ENCODE results near the gene LRBA.
"Not testable (repeated sequence)": the region's sequence is repeated elsewhere in the genome, so short reads cannot be mapped to it uniquely, and the experiment has no call there.

LRBA gene

DNA sequence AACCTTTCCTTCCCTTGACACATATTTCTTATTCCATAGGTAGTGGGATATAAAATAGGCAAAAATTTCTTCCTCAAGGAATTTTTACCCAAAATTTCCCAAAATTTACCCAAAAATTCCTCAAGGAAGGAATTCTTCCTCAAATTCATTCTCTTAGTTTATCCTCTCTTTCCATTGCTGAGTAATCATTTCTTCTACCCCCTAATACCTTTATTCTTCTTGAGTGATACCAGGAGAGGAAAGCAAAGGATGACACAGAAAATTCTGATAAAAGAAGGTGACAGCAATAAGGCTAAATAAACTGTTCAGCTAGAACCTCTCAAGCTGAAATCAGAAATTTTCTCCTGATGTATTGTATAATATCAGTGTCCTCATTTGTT, 624.6 kb downstream of the LRBA start:
- DNase-seq, result no peak

DNA sequence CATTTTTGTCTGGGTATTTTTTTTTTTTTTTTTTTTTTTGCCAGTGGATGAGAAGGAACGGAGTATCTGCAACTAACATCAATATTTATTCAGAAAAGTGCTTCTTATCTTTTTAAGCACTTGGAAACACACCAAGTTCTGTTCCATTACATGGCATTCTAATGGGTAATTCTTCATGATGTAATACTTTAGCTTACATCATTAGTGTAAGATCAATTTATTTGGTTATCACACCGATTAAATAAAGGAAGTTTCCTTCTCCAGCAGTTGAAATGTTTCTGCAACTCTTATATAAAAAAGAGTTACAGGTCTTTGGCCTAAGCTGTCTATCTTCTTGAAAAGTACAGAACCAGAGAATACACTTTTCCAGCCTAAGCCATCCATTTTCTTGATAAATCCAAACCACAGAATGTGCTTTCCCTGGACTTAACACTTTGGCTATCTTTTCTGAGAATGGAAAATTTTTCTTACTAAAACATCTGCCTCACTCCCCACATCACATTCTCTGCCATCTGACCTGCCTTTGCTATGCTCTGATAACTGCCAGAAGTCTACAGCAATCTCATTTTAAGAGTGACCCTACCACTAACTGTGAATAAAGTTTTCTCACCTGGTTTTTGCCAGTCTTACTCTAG, 625.1 kb downstream of the LRBA start:
- DNase-seq, result no peak

DNA sequence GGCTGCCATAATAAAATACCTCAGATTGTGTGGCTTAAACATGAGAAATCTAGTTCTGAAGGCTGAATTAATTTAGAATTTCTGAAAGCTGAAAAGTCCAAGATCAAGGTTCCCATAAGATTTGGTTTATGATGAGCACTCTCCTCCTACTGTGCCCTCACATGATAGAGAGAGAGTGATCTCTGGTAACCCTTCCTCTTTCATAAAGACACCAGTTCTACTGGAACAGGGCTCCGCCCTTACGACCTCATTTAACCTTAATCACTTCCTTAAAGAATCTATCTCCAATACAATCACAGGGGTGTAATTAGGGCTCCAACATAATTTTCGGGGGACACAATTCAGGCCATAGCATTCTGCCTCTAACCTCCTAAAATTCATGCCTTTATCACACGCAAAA, 627.1 kb downstream of the LRBA start:
- no peak for DNase-seq

DNA sequence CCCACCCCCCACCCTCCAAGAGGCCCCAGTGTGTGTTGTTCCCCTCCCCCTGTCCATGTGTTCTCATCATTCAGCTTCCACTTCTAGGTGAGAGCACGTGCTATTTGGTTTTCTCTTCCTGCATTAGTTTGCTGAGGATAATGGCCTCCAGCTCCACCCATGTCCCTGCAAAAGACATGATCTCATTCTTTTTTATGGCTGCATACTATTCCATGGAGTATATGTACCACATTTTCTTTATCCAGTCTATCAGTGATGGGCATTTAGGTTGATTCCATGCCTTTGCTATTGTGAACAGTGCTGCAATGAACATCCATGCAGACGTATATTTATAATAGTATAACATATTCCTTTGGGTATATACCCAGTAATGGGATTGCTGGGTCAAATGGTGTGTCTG, 628.7 kb downstream of the LRBA start:
- DNase-seq, result not testable (repeated sequence)

DNA sequence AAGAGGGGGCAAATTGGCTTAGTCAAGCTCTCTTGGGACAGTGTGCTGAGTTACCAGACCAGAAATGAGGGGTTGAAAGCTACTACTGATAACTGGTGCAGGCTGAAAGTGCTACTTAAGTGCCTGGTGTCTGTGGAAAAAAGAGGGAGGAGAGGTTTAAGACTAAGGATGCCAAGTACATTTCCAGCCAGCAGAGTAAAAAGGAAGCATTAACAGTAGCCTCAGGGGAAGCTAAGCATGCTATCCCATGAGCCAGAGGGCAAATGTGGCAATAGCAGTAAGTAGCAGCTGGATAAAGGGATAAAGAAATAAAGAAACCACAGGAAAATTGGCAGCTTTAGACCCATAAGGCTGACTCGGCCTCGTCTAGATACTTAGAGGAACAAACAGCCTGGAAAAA, 629.5 kb downstream of the LRBA start:
- DNase-seq, result no peak

DNA sequence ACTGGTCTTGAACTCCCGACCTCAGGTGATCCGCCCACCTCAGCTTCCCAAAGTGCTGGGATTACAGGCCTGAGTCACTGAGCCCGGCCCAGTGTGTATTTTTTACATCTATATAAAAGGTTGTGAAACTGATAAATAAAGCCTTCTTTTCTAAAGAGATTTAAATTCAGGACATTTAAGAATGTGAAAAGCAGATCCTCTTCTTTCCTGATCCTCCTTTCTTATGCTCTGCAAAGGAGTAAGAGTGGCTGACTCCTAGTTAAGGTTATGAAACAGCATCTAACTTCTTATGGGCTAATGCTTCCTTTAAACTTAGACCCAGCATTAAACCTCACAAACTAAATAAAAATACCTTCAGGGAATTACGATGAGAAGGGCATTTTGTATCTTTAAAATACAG, 630.8 kb downstream of the LRBA start:
- DNase-seq, result no peak

DNA sequence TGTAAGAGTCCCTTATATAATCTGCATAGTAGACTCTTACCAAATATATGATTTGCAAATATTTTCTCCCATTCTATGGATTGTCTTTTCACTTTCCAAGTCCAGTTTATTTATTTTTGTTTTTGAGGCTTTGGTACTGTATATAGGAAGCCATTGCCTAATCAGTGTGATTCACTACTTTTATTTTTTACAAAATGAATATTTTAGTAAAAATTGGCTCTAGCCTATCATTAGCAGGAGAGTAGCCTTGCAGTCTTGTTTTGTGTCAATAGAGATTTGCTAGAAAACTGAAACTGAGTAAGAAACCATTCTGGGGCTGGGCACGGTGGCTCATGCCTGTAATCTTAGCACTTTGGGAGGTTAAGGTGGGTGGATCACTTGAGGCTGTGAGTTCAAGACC, 633.1 kb downstream of the LRBA start:
- DNase-seq, result no peak

DNA sequence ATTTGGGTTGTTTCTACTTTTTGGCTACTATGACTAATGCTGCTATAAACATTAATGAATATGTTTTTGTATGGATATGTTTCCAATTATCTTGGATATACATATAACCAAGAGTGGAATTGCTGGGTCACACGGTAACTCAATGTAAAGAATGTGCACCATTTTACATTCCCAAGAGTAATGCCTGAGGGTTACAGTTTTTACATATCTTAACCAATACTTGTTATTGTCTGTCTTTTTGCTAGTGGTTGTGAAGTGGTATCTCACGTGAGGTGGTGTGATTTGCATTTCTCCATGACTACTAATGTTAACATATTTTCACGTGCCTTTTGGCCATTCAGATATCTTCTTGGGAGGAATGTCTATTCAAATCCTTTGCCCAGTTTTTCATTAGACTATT, 633.5 kb downstream of the LRBA start:
- no peak for DNase-seq

DNA sequence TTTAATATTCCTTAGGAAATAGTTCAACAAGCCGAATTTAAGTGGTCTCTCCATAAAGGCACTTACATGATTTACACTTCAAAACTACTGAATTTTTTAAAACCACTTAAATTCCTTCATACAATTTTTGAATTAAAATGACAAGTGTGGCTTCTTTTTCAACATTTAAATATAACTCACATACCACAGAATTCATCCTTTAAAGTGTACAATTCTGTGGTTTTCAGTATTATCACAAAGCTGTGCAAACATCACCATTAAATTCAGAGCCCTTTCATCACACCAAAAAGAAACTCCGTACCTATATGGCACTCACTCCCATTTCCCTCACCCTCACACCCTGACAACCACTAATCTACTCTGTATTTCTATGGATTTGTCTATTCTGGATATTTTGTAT, 634.0 kb downstream of the LRBA start:
- DNase-seq, result no peak

DNA sequence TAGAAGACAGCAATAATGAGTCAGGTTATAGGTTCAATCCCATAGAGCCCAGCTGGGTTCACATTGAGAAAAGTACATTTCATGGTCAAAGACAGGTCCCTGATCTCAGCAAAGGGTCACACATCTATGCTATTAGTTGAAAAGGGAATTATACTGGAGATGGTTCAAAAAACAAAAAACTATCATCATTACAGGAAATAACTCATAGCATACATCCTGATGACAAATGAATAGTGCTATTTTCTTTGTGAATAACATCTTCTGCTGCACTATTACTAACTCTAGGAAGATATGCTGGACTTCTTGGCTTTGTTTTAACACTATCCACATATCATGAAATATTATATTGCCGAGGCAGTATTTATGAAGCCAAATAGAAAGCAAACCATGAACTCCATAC, 635.6 kb downstream of the LRBA start:
- DNase-seq, result no peak

DNA sequence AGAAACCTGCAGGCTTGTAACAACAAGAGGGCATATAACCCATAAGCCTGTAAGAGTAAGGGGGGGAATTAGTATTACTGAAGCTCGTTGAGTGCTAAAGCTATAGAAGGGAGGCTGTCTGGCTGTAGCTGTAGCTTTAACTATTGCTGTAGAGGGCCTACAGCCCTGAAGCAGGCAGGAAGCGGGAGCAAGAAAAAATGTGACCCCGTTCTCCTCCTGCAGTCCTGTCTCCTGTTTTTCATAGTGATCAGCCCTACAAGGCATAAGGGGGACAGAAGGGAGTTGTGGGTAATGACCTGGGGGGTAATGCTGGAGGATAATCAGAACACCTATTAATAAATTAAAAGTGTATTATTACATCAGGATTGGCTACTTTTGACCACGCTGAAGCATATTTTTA, 640.1 kb downstream of the LRBA start:
- DNase-seq, result no peak

DNA sequence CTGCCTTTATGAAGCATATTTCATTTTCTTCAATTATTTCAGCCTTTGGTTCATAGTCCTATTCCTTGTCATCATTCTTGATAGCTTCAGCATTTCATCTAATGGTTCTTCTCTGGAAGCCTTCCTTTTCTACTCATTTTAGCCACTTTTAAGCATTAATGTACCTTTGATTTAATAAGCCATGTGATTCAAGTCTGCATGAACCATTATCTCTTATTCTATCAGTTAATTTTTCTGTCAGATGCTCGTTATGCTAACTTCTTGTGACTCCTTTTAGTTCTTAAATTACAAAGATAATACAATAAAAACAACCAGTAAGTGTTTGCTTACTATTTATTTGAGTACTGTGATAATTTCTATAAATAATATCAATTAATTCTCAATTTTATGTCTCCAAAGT, 643.2 kb downstream of the LRBA start:
- DNase-seq, result no peak

DNA sequence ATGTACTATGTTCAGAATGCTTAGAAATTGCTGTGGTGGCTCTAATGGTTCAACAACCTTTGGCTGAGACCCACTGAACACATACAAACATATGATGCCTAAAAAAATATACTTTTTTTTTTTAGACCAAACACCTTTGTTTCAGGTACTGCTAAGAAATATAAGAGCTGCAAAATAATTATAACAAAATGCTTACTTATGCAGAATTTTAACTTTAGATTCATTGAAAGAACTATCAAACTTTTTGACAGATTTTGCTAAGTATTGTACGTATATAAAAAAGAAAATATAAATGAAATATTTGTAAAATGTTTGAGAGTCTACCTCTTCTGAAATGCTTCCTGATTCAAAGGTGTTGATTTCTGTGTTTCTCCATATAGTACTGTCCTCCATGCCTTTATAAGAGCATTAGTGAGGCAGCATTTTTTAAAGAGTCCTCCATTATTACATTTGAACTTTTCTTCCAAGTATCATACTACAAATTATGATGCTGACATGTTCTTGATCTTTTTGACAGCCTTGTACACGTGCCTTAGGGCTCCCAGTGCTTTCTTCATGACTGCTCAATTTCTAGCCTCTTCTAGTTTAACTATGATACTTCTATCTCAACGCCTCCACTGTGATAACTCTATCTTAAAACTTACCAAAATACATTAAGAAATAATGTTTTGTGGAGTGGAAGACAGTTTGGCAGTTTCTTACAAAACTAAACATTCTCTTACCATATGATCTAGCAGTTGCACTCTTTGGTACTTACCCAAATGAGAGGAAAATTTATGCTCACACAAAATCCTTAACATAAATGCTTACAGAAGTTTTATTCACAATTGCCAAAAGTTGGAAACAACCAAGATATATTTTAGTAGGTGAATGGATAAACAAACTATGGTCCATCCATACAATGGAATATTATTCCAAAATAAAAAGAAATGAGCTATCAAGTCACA, 645.4 kb downstream of the LRBA start:
- no peak for DNase-seq

DNA sequence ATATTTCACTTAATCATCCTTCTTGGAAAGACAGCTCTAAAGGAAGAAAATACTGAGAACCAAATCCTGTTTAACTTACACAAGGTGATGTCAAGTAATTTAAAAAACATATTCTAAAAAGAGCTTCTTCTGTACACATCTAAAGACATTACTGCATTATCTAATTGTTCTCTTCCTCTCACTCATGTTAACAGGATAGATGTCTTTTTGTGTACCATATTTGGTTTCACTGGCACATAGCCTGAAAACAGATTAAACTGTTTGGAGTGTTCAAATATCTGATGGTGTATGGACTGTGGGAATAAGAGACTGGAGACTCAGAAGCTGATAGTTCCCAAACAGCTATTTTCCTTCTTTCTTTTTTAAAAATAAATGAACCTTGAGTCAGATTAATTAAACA, 646.4 kb downstream of the LRBA start:
- no peak for DNase-seq

DNA sequence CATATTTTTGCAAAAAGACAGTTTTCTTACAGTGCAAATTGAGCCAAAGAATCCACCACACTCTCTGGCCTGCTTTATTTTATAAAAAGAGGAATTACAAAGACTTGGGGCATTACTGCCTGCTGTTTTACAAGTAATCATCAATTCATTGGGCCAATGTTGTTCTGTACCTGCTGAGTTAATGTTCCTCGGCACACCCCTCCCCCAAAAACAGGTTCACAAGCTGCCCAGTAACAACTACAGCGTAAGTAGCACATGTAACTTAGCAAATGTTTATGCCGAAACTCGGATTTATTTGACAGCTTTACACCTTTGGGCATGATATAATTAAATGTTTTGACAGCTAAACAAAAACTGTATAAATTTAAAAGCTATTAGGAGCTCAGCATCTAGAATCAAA, 647.8 kb downstream of the LRBA start:
- DNase-seq, result no peak

DNA sequence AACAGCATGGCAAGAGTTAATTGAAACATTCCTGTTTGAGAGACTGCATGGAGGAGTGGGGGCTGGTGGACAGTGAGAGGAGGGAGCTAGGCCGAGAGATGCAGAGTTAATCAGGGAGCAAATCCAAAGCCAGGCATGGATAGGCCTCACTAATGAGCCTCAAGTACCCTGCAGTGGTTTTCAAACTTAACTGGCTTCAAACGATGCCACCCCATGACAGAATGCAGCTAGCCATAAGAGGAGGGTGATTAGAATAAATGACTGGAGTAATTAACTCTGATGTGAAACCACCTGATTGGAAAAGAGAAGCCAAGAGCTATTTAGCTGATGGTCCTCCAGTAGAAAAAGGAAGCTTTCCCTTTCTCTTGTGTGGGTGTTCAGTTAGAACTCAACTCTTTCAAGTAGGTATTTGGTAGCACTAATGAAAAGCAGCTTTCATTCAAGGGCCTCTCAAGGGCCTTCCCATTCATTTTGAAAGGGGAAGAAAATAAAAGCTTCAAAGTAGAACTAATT, 648.5 kb downstream of the LRBA start:
- DNase-seq, result no peak

DNA sequence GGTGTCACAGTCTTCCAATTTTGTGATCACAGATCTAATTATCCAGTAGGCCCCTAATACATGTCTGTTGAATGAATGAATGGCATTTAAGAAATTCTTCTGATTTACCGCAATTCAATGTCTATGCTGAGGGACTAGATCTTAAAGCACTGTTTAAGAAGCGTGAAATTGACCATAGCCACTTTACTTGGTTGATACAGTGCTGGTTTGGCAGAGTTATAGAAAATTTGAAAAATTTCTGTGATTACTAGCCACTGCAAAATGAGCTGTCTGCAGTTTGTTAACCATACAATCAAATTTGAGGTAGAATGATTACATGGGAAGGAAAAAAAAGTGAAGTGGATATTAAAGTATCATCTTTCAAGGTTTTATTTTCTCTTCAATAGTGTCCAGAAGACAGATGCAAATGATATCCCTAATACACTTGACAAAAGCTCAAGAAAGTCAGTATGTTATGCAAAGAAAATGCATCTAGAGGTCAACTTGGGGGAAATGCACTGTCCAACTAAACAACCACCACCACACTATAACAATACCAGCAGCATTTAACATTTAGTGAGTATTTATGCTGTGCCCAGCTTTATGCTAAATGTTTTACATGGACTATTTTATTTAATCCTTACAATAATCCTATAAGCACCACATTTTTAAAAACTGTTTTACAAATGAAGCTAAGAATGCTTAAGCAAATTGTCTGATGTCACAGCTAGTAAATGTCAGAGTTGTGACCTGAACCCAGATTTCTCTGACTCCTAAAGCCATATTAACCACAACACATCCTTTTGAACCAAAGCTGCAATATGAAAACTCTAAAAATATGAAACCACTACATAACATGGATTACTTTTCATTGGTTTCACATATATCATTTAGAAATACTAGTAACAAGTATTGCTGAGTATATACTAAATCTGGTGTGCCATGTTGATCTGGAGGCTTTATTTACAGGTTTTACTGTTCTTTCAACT, 651.1 kb downstream of the LRBA start:
- DNase-seq, result no peak

DNA sequence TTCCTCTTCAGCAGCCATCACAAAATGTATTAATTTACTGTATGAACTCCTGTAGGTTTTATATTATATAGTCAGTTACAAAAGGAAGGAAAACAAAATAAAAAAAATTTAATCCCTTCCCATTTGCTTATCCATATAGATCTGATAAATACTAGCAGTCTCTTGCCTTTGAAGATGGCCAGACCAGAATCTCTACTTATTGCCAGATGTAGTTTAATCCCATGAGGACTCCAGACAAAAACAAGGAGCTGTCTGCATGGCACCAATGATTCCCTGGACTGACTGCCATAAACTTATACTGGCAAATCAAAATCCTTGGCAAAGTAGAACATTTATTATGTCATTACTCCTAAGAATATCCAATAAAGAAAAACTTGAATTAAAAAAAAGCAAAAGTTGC, 656.4 kb downstream of the LRBA start:
- no peak for DNase-seq

DNA sequence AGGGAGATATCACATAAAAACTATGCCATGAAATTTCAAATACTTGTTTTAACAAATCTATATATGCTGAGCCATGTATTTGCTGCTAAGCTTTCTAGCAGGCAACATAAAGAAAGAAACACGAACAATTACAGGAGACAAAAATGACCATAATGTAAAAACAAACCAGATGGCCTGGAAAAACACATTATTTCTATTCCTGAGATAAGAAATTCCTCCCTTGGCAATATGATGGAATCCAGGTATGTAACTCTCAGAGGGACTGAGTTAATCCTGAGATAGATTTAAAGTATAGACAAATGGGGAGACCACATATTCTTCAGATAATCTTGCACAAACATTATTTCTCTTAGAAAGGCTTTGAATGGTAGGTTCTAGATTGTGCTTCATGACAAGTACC, 657.3 kb downstream of the LRBA start:
- no peak for DNase-seq

DNA sequence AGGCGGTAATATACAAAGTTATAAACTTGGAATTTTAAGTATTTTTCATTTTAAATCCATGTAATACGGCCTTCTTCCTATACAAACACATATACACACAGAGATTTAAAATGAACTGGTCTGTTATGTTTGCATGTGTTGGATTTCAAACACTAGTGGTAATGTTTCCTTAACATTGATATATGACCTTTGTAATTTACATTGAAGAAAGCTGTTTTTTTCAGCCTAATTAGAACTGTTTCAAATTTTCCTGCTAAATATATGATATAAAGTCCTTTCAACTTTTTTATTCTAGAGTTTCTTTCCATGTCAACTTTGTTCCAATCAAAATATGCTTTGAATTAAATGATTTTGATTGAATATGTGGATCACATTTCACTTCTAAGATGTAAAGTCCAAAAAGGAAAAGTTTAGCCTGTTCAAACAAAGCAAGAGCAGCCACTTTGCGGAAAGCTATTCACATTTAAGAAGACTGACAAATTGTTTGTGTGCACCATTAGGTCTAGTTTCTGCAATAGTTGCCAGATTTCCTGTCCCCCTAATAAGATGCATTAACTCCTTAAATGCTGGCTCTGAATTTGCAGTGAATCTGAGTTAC, 659.1 kb downstream of the LRBA start:
- DNase-seq, result no peak

DNA sequence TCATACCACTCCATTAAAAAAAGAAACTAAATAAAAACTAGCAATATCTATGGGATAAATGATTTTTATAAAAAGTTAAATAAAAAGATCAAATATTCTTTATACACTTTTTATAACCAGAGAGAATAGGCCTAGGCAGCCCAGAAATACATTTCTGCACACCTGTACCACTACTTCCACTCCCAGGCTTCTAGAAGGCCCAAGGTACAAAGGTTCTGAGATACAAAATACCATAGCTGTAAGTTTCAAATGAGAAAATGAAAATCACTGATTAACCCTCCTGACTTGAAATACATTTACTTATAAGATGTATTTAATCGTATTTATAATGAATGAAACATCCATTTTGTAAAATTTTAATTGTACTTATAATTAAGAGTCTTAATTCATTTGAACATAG, 659.7 kb downstream of the LRBA start:
- DNase-seq, result no peak

DNA sequence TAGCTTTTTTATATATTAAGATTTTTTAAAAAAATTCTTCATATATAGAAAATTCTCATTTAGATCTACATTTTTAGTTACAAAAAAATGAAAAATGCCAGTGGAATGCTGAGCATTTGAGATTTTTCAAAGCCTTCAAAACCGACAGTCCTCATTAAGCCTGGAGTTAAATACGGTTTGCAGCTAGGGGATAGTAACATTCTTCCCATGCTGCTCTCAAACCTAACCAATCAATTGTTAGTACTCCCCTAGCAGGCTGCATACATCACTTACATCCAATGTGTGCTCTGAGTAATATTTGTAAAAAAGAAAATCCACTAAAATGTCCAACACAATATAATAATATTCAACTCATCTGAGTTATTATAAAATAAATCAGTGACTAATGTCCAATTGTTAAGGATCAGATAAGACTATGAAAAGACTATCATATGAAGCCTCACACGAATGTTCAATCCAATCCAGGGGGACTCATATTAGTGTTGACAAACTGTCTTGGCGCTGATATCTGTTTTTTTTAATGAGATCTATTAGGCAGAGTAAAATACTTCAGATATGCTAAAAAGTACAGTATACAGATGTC, 660.8 kb downstream of the LRBA start:
- DNase-seq, result no peak
